GM21737 (cell line): ENCODE measurements around the gene ERGIC1.
A peak's percentile ranks its signal among the peaks of the same experiment; 100 is the strongest.
"Not testable (repeated sequence)": the region's sequence is repeated elsewhere in the genome, so short reads cannot be mapped to it uniquely, and the experiment has no call there.

Experiments used
- ATAC-seq: cut with Tn5 transposase; IDR thresholded peaks from one replicate; pipeline ENCODE4 v1.9.1; 2021; ENCODE audit warnings: mild to moderate bottlenecking, moderate library complexity; ENCODE audit not compliant: unreplicated experiment

Gene ERGIC1, protein sequence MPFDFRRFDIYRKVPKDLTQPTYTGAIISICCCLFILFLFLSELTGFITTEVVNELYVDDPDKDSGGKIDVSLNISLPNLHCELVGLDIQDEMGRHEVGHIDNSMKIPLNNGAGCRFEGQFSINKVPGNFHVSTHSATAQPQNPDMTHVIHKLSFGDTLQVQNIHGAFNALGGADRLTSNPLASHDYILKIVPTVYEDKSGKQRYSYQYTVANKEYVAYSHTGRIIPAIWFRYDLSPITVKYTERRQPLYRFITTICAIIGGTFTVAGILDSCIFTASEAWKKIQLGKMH

DNA sequence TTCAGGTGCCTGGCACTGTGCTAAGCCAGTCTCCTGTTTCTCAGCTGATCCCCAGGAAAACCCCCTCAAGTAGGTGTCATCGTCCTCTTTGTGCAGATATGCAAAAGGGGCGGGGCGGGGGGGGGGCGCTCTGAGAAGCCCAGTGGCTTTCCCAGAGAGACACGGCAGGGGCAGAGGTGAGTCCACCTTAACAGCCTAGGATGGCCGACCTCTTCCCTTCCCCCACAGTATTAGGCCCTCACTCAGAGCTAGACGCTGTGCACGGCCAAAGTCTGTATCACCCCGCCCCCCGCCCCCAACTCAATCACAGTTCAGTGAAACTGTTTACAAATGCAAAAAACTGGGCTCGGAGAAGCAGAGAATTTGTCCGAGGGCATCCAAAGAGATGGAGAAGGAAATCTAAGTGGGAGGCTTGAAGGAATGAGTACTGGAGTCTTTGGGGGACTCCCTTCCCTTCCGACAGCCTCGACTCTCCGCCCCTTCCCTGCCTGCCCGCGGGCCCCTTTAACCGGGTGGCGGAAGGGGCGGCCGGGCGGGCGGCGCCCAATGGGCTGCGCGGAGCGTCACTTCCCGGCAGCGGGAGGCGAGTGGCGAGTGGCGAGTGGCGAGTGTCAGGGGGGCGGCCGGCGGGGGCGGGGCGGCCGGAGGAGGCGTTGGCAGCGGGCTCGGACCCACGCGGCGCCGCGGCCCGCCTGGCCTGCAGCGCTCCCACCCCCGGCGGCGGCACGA, at the start of gene ERGIC1:
Gene ERGIC1 (plus strand): TSS at position 566 of the 729 bp plus-strand sequence. CDS start 163 bp downstream, at position 729.
- peak; percentile 75 for ATAC-seq

DNA sequence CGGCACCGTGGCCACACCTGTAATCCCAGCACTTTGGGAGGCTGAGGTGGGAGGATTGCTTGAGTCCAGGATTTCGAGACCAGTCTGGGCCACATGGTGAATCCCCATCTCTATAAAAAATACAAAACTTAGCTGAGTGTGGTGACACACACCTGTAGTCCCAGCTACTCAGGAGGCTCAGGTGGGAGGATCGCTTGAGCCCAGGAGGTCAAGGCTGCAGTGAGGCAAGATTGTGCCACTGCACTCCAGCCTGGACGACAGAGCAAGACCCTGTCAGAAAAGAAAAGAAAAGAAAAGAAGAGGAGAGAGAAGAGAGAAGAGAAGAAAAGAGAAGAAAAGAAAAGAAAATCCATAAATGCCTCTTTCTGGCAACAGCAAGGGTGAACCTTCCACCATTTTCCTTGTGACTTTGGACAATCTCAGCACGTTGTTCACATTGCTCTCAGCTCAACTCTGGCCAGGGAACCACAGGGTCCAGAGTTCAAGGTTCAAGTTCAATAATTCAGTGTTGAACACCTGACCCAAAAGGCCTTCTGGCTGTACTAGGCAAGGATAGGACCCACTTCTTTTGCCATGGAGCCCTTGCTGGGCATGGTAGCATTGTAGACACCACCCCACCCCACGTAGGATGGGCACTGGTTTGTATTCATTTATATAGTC, 48.5 kb upstream of the ERGIC1 start:
- no peak for ATAC-seq

DNA sequence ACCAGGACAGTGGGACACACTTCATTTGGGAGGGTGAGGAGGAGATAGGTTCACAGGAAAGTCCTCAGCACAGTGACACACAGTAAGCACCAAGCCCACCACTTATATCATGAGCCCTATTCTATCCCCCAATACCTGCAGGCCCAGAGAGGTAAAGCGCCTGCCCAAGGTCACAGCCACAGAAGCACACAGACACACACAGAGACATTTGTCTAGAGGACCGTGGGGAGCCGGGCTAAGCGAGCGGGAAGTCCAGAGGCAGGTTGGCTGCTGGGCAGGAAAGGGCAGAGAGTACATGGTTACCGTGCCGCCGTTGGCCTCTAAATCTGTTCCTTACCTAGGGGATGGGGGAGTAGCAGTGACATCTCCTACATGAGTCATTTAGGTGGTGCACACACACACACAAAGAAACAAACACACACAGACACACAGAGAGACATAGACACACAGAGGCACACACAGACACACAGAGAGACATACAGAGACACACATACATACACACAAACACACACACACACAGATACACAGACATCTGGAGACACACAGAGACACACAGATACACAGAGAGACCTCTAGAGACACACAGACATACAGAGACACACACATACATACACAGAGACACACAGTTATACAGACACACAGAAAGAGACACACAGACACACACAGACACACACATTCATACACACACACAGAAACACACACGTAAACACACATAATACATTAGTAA, 47.2 kb upstream of the ERGIC1 start:
- ATAC-seq, result no peak

DNA sequence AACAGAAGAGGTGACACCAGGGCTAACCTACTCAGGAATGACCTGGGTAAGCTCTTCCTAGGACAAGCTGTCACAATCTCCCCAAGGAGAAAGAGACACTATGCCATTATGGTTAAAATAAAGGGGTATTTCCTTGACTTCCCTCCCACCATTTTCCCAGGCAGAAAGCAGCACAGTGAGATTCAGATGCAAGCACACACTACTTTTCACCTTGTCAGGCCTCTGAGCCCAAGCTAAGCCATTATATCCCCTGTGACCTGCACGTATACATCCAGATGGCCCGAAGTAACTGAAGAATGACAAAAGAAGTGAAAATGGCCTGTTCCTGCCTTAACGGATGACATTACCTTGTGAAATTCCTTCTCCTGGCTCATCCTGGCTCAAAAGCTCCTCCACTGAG, 46.5 kb upstream of the ERGIC1 start:
- ATAC-seq, result not testable (repeated sequence)

DNA sequence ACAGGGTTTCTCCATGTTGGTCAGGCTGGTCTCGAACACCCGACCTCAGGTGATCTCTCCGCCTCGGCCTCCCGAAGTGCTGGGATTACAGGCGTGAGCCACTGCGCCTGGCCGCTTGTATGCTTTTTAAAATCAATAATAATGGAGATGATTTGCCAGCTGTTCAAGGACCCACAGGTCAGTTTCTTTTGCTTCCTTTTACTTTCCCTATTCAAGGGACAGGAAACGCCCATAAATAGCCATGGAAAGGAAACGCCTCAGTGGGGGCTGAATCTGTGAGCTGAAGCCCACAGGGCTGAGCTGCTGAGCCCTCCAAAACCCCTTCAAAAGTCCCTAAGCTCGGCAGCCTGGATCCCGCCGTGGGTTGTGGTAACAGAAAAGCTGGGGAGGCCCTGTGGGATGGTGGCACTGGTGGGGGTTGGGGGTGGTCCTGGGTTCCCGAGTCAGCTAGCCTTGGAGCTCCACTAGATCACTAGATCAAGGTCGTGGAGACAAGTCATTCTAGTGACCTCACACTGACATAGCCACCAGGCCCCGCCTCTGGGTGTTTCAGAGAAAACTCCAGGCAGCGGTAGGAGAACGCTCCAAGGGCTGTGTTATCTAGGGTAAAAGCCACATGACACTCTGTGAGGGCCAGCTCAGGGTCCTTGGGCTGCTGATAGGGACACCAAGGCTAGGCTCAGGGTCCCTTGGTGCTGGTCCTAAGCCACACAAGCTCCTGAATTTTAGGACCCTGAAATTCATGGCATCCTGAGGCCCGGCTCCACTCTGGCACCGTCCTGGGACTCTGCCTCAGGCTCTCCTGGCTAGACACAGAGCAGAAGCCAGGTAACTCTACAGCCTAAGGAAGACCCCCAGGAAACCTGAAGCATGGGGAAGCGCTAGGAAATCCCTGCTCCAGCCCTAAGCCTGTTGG, 45.0 kb upstream of the ERGIC1 start:
- ATAC-seq, result no peak

DNA sequence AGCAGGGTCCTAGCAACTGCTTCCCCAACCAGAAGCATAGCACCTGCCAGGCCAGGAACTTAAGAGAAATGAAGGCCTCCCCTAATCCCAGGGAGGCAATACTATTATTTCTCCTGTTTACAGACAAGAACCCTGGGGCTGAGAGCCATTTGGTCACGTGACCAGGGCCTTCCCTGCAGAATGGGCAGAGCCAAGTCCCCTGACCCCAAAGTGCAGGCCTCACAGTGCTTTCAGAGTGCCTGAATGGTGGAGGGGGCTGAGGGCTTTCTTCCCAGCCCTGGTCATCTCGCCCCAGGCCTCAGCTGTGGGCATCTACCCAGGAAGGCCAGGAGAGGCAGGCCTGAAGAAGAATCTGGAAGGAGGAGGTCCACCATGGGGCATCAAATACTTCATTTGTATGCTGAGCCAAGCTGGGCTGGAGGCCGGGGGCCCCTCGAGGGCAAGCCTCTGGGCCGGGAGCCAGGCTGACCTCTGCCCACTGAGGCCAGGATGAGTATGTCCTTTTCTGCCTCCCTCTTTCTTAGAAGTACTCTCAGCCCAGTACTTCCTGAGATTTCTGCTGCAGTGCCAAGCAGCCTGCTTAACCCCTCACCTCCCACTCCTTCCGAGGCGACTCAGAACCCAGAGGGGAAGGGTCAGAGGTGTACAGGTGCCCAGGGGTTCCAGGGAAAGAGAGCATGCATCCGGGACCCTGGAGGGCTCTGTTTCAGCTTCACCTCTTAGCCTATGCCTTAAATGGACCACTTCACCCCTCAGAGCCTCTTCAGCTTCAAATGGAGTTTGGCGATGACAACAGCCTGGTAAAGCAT, 44.2 kb upstream of the ERGIC1 start:
- no peak for ATAC-seq

DNA sequence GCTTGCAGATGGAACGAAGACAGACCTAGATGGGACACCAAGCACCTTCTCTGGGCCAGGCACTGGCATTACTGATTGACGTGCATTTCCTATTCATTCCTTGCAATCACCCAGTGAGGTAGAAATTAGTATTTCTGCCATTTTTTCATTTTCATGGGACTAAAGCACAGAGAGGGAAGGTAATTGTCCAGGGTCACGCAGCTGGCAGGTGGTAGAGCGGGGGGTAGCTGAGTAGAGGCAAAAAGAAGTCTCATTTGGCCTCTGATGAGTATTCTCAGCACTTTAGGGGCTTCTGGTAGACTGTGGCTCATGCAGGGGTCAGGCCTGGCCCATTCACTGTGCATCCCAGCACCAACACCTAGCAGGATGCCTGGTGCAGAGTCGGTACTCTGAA, 43.6 kb upstream of the ERGIC1 start:
- no peak for ATAC-seq

DNA sequence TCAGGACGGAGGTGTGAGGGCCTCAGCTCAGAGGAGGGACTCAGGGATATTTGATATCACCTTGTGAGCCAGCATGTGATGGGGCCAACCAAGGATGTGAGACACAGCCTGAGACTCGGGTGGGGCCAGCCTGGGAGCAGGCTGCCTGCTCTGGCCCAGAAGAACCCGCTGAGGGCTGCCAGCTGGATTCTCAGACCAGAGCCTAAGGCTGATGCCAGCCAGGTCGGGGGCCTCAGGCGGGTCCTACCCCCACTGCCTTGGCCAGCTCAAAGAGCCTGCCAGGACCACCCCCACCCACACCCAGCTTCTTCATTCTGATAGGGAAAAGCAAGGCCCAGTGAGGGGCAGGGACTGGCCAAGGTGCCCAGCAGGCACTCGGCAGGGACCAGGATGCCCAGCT, 42.8 kb upstream of the ERGIC1 start:
- no peak for ATAC-seq

DNA sequence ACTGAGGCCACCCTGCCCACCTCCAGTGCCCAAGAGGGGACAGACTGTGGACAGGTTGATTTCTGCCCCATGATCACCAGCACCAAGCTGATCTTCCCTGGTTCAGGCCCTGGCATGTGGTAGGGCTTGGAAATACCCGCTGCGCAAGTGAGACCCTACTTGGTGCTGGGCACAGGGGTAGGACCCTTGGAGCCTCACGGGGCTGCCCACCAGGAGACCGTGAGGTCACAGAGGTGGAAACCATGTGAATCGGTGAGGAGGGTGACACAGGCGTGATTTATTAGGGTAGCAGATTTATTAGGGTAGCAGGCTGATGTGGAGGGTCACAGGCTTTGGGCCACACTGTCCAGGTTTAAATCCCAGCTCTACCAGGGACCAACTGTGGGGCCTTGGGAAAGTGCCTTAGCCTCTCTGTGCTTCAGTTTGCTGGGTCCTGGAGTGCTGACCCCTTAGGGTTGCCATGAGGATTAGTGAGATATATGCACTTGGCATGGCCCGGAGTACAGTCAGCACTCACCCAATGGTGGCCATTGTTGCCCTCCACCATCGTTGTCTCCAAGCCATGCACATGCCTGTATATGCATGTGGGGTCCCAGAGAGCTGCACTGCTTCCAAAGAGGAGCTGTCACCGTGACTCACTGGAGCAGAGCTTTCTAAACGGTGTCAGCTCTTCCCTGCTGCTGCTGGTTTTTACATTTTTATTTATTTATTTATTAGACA, 42.2 kb upstream of the ERGIC1 start:
- ATAC-seq, result no peak

DNA sequence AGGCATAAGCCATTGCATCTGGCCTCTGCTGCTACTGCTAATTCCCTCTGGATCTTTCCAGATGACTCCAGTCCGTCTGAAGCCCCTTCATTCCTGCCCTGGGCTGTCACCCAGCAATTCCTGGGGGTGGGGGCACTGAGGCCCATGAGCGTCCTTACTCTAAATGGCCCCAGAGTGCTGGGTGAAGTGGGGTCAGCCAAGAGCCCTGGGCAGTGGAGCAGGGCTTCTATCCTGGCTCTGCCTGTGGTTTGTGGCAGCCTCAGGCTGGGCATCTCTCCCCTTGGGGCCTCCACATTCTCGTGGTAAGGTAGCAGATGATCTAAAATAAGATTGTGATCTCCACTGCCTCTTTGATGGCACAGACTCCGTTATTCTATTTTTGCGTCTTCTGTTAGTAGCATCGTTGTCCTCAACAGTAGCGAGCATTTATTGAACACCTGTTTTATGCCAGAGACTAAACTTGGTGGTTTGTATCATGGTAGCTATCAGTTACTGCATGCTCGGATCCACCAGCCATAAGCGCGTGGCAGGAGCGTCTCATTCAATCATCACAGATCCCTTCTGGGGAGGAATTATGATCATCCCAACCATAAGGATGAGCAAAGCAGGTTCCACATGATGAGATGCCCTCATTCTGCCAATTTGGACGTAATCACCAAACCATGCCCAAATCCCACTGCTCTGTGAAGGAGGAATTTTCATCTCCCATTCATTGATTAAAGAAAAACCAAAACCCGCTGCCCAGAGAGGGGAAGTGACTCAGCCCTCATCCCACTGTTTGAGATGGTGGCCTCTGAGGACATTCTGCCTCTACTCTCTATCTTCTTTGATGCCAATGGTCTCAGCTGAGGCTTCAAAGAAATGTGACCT, 41.1 kb upstream of the ERGIC1 start:
- ATAC-seq, result no peak

DNA sequence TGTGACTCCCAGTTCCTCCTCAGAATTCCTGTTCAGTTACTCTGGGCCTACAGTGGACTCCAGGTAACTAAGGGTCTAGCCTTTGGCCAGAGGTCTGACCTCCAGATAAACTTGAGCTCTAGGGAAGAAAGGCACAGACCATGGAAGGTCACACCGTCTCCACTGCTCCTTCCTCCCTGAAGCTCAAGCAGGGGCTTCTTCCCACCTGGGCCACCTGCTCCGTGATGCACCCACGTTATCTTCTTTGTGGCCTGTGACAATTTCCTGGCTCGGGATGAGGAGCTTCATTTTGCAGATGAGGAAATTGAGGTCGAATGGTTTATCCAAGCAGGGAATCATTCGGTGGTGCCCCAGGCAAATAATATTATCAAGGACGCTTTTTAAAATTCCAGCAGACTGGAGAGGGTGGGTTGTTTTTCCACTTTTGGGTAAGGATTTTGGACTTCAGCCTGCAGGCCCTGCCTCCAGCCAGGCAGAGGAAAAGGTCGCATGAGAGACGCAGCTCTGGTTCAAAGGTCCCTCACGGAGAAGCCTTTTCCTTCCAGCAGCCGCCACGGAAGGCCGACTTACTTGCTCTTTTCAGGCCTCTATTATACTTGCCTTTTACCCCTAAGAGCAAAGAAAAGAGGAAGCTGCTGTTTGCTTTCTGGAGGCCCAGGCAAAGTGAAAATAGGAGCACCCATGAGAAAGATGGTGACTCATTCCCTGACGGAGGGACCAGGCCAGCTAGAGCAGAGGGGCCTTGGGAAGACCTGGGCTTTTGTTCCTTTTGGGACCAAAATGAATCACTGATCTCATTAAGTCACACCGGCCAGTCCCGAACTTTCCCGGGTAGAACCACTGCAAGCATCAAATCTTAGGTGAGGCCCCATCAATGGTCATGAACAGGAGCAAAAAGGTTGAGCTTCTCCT, 40.2 kb upstream of the ERGIC1 start:
- ATAC-seq, result no peak

DNA sequence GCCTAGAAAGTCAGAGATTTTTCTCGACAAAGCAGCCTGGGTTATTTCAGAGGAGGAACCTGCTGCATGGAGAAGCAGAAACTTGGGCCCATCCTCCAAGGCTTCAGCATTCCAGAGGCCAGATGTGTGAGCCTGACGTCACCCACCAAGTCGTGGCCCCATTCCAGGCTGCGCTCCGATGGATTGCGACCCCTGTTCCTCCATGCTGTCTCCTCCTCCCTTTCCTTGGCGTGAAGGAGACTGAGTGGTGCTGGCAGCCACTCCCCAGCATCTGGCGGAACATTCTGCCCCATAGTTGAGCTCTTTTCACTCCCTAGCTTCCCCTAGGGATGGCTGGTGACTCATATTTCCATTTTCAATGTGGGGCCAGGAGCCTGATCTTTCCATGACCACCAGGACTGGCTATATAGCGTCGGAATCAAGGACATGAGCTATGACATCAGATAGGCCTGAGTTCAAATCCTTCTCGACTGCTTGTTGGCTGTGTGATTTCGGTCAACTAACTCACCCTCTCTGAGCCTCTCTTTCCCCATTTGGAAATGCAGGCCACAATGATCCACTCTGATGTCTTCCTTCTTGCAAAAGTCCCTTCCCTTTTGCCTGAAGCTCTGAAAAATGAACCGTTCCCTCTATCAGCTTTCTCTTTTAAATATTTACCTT, 38.6 kb upstream of the ERGIC1 start:
- ATAC-seq, result no peak

DNA sequence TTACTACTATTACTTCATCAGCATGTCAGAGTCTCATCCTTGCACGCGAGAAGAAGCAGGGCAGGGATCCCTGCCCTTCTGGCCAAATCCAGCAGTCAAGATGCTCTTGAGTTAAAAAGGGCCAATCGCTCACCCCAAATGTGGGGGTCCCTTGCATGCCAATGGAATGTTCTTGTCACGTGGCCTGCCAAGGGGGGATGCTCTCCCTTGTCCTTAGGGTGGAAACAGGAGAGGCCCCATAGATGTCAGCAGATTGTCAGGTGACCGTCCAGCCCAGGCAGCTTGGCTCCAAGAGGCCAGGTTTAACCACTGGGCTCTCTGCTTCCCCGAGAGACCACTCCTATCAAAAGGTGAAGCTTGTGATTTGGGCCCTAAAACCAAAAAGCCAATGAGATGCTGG, 37.7 kb upstream of the ERGIC1 start:
- no peak for ATAC-seq

DNA sequence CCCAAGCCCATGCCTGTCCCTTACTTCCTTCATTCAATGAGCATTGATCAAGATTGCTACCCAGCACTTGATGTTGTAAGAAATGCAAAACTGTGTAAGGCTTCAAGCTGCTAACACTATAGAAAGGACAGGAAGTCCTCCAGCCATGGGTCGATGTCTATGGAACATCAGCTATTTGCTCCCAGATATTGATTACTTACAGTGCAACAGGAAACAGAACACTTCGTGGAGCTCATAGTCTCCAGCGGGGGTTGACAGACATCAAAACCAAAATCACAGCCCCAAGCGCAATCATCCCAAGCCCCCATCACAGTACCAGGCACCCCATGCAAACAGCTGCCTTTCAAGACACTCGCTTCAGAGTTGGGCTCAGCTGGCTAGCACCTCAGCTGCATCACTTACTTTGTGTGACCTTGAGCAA, 36.3 kb upstream of the ERGIC1 start:
- no peak for ATAC-seq

DNA sequence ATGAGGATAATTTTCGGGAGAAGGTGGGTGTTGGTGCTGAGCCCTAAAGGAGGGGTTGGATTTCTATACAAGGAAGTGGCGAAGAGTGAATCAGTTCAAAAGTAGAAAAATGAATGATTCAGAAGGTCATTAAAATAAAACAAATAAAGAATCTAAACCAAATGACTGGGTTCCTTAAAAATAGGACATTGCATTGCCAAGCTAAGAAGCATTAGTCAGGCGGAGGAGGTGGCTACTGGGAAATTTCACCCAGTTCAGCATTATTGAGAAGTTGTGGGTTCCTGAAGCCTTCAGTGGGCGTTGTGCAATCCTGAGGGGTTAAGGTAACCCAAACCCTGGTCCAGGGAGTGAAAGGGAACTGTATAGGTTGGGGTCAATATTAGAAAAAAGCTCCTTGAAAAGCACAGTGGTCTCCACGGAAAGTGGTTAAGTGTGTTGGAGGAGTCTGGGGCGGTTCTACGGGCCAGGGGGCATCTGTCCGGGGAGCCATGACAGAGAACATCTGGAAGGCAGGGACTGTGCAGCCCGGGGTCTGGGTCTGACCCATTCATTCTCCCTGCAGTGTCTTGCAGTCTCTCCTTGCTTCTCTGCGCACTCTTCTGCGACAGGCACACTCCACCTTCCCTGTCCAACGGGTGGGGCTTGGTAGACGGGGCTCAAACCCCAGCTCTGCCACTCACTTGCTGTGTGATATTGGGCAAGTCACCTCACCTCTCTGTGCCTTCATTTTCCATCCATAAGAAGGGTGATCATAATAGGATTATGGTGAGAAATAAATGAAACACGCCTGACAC, 35.4 kb upstream of the ERGIC1 start:
- ATAC-seq, result no peak

DNA sequence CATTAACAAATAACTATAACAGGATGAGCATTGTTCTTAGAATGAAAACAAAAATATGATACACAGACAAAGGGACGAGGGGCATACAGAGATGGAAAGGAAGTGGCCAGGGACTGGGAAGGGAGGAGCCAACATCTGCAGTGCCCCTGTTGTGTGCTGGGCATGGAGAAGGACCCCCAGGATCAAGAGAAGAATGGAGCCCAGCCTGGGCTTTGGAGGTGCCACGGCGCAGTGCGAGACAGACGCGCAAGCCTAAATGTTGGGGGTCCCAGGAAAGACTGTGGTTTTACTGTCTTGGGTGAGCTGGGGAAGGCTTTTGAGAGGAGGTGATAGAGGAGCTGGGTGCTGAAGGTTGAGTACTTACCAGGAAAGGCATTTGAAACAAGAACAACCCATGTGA, 34.6 kb upstream of the ERGIC1 start:
- no peak for ATAC-seq
